GM19193 (cell line): ENCODE data around the gene CPNE1.

Experiments
- POLR2A ChIP-seq: IDR thresholded peaks from 4 replicates; pipeline ENCODE4 v1.6.1; 2011; ENCODE audit not compliant: insufficient read depth, insufficient read length; ENCODE audit errors: extremely low read depth

The CPNE1 gene

GRCh38 chr20:35664466-35665206 is at the start of gene CPNE1, which contains the start of gene RBM12:
CPNE1 (minus strand) TSS chr20:35664900; CDS start chr20:35632923, 31,977 bp downstream.
RBM12 (minus strand) TSS chr20:35664900; CDS start chr20:35655322, 9,578 bp downstream.
- TF ChIP-seq POLR2A = peak; percentile 98

- no peak for TF ChIP-seq POLR2A
These were observed 49.4 kb upstream of the CPNE1 start for GRCh38 chr20:35714127-35714526.

GRCh38 chr20:35711588-35712209 is 47.0 kb upstream of the CPNE1 start:
- TF ChIP-seq POLR2A = no peak

GRCh38 chr20:35710884-35711587 is 46.3 kb upstream of the CPNE1 start:
- no peak for TF ChIP-seq POLR2A

GRCh38 chr20:35710039-35710438 is 45.3 kb upstream of the CPNE1 start:
- TF ChIP-seq POLR2A = no peak

GRCh38 chr20:35709259-35709658 is 44.6 kb upstream of the CPNE1 start:
- TF ChIP-seq POLR2A = no peak

DNA sequence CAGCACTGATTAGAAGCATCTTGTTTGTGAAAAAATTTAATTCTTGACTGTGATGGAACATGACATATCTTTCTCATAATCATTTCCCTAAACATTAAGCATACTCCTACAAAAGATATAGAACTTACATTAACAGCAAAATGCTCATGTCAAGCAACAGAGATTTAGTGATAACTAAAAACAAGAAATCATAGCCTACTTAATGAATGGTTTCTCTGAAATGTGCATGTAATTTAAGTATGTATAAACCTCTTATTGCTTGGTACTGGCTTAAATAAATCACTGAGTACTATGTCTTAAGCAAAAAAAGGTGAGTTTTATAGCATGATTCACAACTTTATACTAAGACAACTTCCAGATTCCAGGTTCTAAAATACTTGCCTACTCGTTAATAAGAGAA is 43.8 kb upstream of the CPNE1 start:
- TF ChIP-seq POLR2A = no peak

GRCh38 chr20:35704514-35705261 is 40.0 kb upstream of the CPNE1 start:
- TF ChIP-seq POLR2A = no peak

DNA sequence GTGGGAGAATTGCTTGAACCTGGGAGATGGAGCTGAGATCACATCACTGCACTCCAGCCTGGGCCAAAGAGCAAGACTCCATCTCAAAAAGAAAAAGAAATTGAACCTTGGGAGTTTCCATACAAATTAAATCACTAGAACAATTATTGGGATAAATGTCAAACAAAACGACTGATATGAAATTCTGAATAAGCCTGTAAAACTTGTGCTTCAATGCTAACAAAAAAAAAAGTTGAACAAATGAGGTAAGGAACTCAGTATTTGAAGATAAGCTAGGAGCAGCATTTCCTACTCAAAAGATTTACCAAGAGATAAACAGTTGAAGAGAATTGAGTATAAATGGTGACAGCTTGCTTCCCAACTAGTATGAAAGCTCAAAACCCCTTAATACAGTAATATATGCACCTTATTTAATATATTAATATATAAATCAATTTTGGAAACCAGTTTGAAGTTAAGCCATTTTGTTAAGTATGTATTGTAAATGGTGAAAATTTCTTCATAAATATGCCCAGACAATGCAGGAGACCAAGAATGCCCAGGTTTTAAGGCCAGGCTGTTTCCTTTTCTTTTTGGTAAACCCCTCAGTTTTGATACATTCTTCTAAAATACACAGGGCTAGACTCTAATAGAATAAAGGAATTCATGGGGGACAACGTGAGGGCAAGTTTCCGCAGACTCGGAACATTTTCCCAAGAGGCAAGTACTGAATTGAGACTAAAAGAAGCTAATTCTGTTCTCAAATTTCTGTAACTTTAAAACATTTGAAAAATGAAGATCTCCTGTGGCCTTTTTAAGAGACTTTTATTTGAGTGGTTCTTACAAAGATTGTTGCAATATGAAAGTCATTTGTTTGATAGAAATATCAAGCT is 38.4 kb upstream of the CPNE1 start:
- no peak for TF ChIP-seq POLR2A

GRCh38 chr20:35702051-35702823 is 37.5 kb upstream of the CPNE1 start:
- TF ChIP-seq POLR2A = peak; percentile 26

GRCh38 chr20:35700625-35701148 is 36.0 kb upstream of the CPNE1 start:
- TF ChIP-seq POLR2A = peak; percentile 10

GRCh38 chr20:35699957-35700624 is 35.4 kb upstream of the CPNE1 start:
- TF ChIP-seq POLR2A = no peak
